Lung (tissue), 12 donors: ENCODE measurements around the gene UEVLD. TPM values are rescaled to one million over a fixed set of nuclear protein-coding genes. Genes with fewer than 3 reads are reported as not detected.

Source experiments
- ATAC-seq: fragments of 200-7000 bp; cut with Tn5 transposase; one replicate; pipeline ENCODE4 v1.9.1; 2020; ENCODE audit warnings: moderate number of reproducible peaks; ENCODE audit not compliant: insufficient read depth, low FRiP score
- DNase-seq, 3 donors: peaks; one replicate each; pipeline ENCODE4 v3.0.0-alpha.2; 2013 to 2017
- H3K27ac ChIP-seq, 2 donors: one replicate each; pipeline ENCODE4 v1.5.1; 2013; ENCODE audit warnings: mild to moderate bottlenecking in 2 of 2, moderate library complexity in 2 of 2, control low read depth in 1 of 2, inconsistent platforms in 1 of 2, low read depth in 1 of 2, low read length in 1 of 2
- H3K27me3 ChIP-seq, 3 donors: one replicate each; pipeline ENCODE4 v1.5.1; 2013; ENCODE audit warnings: low read length in 2 of 3; ENCODE audit not compliant: control insufficient read depth in 3 of 3, insufficient read depth in 3 of 3
- H3K36me3 ChIP-seq, 4 donors: one replicate each; pipeline ENCODE4 v1.5.1; 2013; ENCODE audit warnings: low read length in 4 of 4, mild to moderate bottlenecking in 1 of 4, moderate library complexity in 1 of 4; ENCODE audit not compliant: control insufficient read depth in 4 of 4, insufficient read depth in 4 of 4
- H3K4me1 ChIP-seq, 5 donors: one replicate each; pipeline ENCODE4 v1.5.1; 2013; ENCODE audit warnings: low read length in 5 of 5, mild to moderate bottlenecking in 2 of 5, moderate library complexity in 1 of 5; ENCODE audit not compliant: control insufficient read depth in 5 of 5, insufficient read depth in 5 of 5
- H3K4me3 ChIP-seq: one replicate; pipeline ENCODE4 v1.5.1; 2013; ENCODE audit warnings: mild to moderate bottlenecking, control low read depth, moderate library complexity
- H3K9ac ChIP-seq, 2 donors: one replicate each; pipeline ENCODE4 v1.5.1; 2013; ENCODE audit warnings: low read length in 2 of 2, control low read depth in 1 of 2; ENCODE audit not compliant: insufficient read depth in 1 of 2
- H3K9me3 ChIP-seq, 4 donors: one replicate each; pipeline ENCODE4 v1.5.1; 2013; ENCODE audit warnings: low read length in 3 of 4, mild to moderate bottlenecking in 1 of 4, moderate library complexity in 1 of 4; ENCODE audit not compliant: control insufficient read depth in 4 of 4, insufficient read depth in 3 of 4
- WGBS, 2 donors: extraction: QIAGEN DNeasy Blood & Tissue Kit; methylation state at CpG; one replicate each; pipeline ENCODE4 v1.1.7; 2013; 5-methylcytosine and 5-hydroxymethylcytosine counted together
- polyA plus RNA-seq, 2 donors: library from polyadenylated mRNA; stranded (reverse); fragments of 200-250 nt; gene quantifications; one replicate each; pipeline ENCODE4 v1.2.1, GENCODE V29; 2013
- total RNA-seq, 2 donors: library from RNA; depleted of rRNA in 1 of 2; stranded (reverse); fragments of >200 nt in 1 of 2; gene quantifications; one replicate each; pipeline ENCODE4 v1.2.1, GENCODE V29; 2014 to 2021
- TF ChIP-seq, protein P1 (sequence below): IDR thresholded peaks from 2 replicates; pipeline ENCODE4 v1.5.1; 2012; ENCODE audit warnings: mild to moderate bottlenecking; ENCODE audit errors: control extremely low read depth, extremely low read depth
- donor health status: control.
- donor health status: control.
- donor health status: Bipolar disorder and iron deficiency.
- donor health status: healthy.
- donor health status: DM: yes; HTN: yes; CAD: no.

UEVLD gene
- total and polyA plus RNA-seq, 4 donors: 6.4 to 29.6 (median 15.8) TPM

DNA sequence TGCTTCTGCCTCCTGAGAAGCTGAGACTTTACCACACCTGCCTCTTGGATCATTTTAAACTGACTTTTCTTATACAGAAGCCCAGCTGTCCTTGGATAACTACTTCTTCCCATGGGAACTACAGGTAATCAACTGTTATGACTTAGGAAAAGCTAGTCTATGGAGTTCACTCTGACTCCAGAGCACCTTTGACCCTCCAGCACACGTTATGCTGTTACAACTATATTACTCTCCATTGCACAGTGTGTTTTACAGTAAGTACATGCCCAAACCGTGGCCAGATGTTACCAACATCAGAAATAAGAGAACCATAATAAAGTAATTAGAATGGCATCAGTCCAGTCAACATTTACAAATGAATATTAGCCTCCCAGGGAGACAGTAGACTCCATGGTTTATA lies 40.5 kb downstream of the UEVLD start:
- Histone ChIP-seq H3K36me3 (peaks cover 5 to 28% (median 14%) of the 10 kb centered on the region in 4 donors), H3K9me3 (no peaks in the 10 kb centered on the region), H3K4me1 (no peaks in the 10 kb centered on the region), H3K9ac (no peak overlapping the region), H3K27me3 (no peaks in the 10 kb centered on the region), H3K27ac (no peak overlapping the region), H3K4me3 (no peak overlapping the region)
- DNase-seq: no peak
- TF ChIP-seq, protein P1, sequence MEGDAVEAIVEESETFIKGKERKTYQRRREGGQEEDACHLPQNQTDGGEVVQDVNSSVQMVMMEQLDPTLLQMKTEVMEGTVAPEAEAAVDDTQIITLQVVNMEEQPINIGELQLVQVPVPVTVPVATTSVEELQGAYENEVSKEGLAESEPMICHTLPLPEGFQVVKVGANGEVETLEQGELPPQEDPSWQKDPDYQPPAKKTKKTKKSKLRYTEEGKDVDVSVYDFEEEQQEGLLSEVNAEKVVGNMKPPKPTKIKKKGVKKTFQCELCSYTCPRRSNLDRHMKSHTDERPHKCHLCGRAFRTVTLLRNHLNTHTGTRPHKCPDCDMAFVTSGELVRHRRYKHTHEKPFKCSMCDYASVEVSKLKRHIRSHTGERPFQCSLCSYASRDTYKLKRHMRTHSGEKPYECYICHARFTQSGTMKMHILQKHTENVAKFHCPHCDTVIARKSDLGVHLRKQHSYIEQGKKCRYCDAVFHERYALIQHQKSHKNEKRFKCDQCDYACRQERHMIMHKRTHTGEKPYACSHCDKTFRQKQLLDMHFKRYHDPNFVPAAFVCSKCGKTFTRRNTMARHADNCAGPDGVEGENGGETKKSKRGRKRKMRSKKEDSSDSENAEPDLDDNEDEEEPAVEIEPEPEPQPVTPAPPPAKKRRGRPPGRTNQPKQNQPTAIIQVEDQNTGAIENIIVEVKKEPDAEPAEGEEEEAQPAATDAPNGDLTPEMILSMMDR: no peak
- WGBS, 2 donors: 85 to 90% methylated on average over 2 of the region's 2 CpGs
- no peak for ATAC-seq

DNA sequence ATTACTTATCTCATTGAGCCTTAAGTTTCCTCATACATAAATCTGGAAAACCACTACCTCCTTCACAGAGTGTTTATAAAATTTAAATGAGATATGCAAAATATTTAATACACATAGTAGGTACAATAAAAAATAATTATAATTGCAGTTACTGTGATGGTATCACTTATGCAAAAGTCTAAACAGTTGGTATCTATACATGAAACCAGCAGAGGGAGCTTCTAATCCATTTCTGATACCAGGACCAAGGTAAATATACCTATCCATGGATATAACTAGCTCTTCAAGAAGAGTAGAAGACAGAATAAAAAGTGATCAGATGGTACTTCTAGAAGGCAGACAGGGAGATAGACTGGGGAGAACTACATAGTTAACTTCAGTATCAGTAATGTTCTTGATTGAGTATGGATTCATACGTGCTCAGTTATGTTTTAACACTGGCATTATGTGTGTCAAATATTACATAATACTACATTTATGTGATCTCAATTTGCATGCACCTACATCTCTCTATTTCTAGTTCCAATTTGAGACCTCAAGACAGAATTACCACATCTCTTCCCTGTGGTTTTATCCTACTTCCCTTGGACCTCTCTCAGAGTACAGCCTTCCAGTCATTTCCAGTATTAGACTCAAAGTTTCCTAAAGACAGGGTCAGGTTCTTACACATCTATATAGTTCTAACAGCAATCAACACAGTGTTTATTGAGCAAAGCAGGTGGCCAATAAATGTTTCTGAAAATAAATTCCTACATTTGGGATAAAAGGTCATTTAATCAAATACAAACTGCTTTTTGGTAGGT lies 48.1 kb downstream of the UEVLD start:
- TF ChIP-seq, protein P1: peak; percentile 9
- no peak overlapping the region for H3K4me3 ChIP-seq
- peaks cover 0 to 17% (median 7%) of the 10 kb centered on the region in 4 donors for H3K36me3 ChIP-seq
- no peak overlapping the region for H3K9ac ChIP-seq
- no peaks in the 10 kb centered on the region for H3K27me3 ChIP-seq
- WGBS, 2 donors: 93 to 96% methylated on average over 1 of the region's 1 CpG
- H3K4me1 ChIP-seq: no peaks in the 10 kb centered on the region
- DNase-seq (peak in 2 of 3 donors; percentile 16 to 20), ATAC-seq (no peak)
- no peaks in the 10 kb centered on the region for H3K9me3 ChIP-seq
- H3K27ac ChIP-seq: no peak overlapping the region

DNA sequence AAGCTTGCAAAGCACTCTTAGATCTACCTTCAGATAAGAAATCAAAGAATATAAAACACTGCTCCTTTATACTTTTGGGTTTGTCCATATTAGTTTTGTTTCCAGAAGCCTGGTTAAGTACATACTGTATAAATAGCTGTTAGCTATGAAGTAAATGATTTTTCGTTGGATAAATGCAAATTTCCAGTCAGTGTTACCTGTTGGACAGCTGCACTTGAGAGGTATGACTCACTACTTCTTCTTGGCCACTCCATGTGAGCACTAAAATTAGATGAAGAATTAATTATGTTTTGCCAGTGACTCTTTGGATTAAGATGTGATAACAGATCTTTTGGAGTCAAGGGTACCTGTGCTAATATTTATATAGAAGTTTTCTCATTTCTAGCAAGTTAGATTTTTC lies 52.3 kb downstream of the UEVLD start:
- no peaks in the 10 kb centered on the region for H3K9me3 ChIP-seq
- H3K36me3 ChIP-seq: peaks cover 0 to 18% (median 5%) of the 10 kb centered on the region in 4 donors
- no peak overlapping the region for H3K4me3 ChIP-seq
- H3K9ac ChIP-seq: no peak overlapping the region
- DNase-seq: peak in 2 of 3 donors; percentile 25 to 62
- peak; percentile 59 for ATAC-seq
- H3K27ac ChIP-seq: no peak overlapping the region
- TF ChIP-seq, protein P1: no peak
- no peaks in the 10 kb centered on the region for H3K27me3 ChIP-seq
- H3K4me1 ChIP-seq: no peaks in the 10 kb centered on the region
- 72 to 78% methylated on average over 1 of the region's 1 CpG for WGBS, 2 donors
